ENCODE measurements around the gene FER1L5.

DNA sequence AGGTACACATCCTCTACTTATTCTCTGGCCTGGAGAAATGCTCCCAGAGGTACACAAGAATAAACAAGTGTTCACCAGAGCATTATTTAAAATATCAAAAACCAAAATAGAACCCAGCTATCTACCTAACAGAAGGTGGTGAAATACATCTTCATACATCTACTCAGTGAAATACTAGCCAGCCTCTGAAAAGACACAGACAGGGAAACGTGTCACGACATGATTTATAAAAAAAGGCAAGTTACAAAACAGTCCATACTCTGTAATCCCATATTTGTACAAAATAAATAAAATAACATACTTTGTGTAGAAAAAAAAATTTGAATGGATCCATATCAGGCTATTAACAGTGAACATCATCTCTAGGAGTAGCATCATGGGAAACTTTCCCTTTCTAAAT, 42.6 kb upstream of the FER1L5 start:
- TF ChIP-seq NFIC (IDR thresholded peaks at IDR 0.05) (no peak), SIN3A (IDR thresholded peaks at IDR 0.05; ENCODE audit: borderline replicate concordance in 2 of 2, control insufficient read depth in 1 of 2, low read depth in 2 of 2, low read length in 2 of 2) (no peak), HMG20A (CRISPR knock-in tag; conservative IDR thresholded peaks at IDR 0.05) (no peak), ESRRA (IDR thresholded peaks at IDR 0.05; ENCODE audit: borderline replicate concordance, low read depth) (no peak), U2AF1 (optimal IDR thresholded peaks at IDR 0.05; ENCODE audit: low read depth, low read length) (no peak)
